Fibroblast of upper back skin (primary cell): Measurements from ENCODE around the gene RAET1E.
A peak's percentile ranks its signal among the peaks of the same experiment; 100 is the strongest.
"Not testable (repeated sequence)": the region's sequence is repeated elsewhere in the genome, so short reads cannot be mapped to it uniquely, and the experiment has no call there.

Experiments used
- DNase-seq: peaks from one replicate; pipeline ENCODE4 v3.0.0-alpha.2; 2013

RAET1E gene

GRCh38 chr6:149925974-149926777 is 28.3 kb upstream of the RAET1E start:
- peak; percentile 81 for DNase-seq

- DNase-seq, result no peak
Observed at GRCh38 chr6:149925253-149925973, 27.5 kb upstream of the RAET1E start.

- DNase-seq, result no peak
Observed at GRCh38 chr6:149924933-149925252, 27.0 kb upstream of the RAET1E start.

GRCh38 chr6:149924206-149924932 is 26.5 kb upstream of the RAET1E start:
- DNase-seq, result no peak

GRCh38 chr6:149923327-149923986 is 25.5 kb upstream of the RAET1E start:
- DNase-seq, result no peak

- peak; percentile 96 for DNase-seq
Observed at GRCh38 chr6:149922642-149923326, 24.9 kb upstream of the RAET1E start, which contains the start of gene RAET1G. Gene RAET1G, minus strand, starts transcription at chr6:149923121. Its CDS starts 111 bp downstream, at chr6:149923010.

- not testable (repeated sequence) for DNase-seq
Observed at GRCh38 chr6:149922091-149922490, 24.2 kb upstream of the RAET1E start.

- DNase-seq, result no peak
Observed at GRCh38 chr6:149921361-149921760, 23.4 kb upstream of the RAET1E start.

GRCh38 chr6:149919834-149920225 is 21.9 kb upstream of the RAET1E start:
- no peak for DNase-seq

GRCh38 chr6:149919126-149919833 is 21.4 kb upstream of the RAET1E start:
- DNase-seq, result not testable (repeated sequence)

GRCh38 chr6:149918151-149918905 is 20.4 kb upstream of the RAET1E start:
- DNase-seq, result no peak

GRCh38 chr6:149917679-149918078 is 19.8 kb upstream of the RAET1E start:
- DNase-seq, result no peak

- DNase-seq, result no peak
Observed at GRCh38 chr6:149915970-149916865, 18.3 kb upstream of the RAET1E start.

GRCh38 chr6:149913540-149914240 is 15.8 kb upstream of the RAET1E start:
- DNase-seq, result no peak

GRCh38 chr6:149913085-149913484 is 15.2 kb upstream of the RAET1E start:
- no peak for DNase-seq

- not testable (repeated sequence) for DNase-seq
Observed at GRCh38 chr6:149912680-149913079, 14.8 kb upstream of the RAET1E start.

- no peak for DNase-seq
Observed at GRCh38 chr6:149910721-149911151, 12.8 kb upstream of the RAET1E start.

GRCh38 chr6:149909701-149910470 is 12.0 kb upstream of the RAET1E start:
- no peak for DNase-seq
